Measurements from ENCODE around the gene UBAP1L. TPM values are rescaled to one million over a fixed set of nuclear protein-coding genes. Genes with fewer than 3 reads are reported as not detected.

The UBAP1L gene
- total RNA-seq, 1 experiment from 2014 or later: 3.0 TPM

DNA sequence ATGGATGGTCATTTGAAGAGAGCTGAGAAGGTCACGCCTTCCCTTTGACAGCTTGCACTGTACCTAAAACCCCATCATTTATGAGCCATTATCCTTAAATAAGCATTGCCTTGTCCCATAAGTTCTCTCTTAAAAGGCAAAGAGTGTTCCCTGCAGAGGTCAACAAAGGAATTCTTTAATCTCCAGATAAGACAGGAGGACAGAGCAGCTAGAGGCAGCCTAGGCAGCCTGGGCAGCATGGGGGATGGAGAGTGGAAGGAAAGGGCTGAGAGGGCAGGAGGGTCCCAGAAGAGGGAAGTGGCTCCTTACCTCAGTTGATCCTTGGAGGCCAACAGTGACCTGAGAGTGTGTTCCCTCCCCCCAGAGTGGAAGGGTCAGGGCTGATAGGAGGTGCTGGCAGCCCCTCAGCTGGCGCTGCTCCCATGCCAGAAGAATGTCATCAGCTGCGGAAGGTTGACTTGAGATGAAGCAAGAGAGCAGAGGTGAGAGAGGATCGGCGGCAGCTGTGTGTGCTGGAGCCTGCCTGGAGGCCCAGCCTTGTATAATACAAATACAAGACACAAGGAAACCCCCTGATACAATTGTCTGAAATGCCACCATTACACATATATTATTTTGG, 25.7 kb downstream of the UBAP1L start:
- Histone ChIP-seq H2BK15ac (ENCODE audit: low read depth, low read length) (no peak overlapping the region), H4K8ac (replicated peaks; ENCODE audit: insufficient read length, low read depth, low read length) (no peak overlapping the region), H3K14ac (ENCODE audit: insufficient read depth, low read length) (no peak overlapping the region; the same call in 1 of the 2 replicates), H3K56ac (ENCODE audit: insufficient read length, low read depth, low read length) (no peak overlapping the region), H3K79me2 (ENCODE audit: insufficient read depth, low read length) (no peaks in the 10 kb centered on the region), H2AK5ac (ENCODE audit: insufficient read length, low read length) (no peak overlapping the region), H4K20me1 (ENCODE audit: control insufficient read depth, insufficient read depth, insufficient read length) (no peaks in the 10 kb centered on the region), H3K23me2 (ENCODE audit: insufficient read length, low read depth, low read length, poor library complexity, severe bottlenecking) (no peaks in the 10 kb centered on the region), H3K27me3 (ENCODE audit: insufficient read depth, low read length) (no peaks in the 10 kb centered on the region), H3K27ac (ENCODE audit: insufficient read length, low read depth, low read length) (no peak overlapping the region), H4K5ac (ENCODE audit: insufficient read length, low read depth, low read length) (no peak overlapping the region), H3K4ac (ENCODE audit: low read depth, low read length) (no peak overlapping the region), H3K9me3 (ENCODE audit: control insufficient read depth, low read depth, low read length) (no peaks in the 10 kb centered on the region), H3K18ac (ENCODE audit: insufficient read length, low read depth, low read length) (no peak overlapping the region), H3K9ac (ENCODE audit: extremely low read depth, insufficient read length, low read length) (no peak overlapping the region), H2BK20ac (ENCODE audit: low read depth, low read length, poor library complexity, severe bottlenecking) (no peak overlapping the region), H3K4me2 (ENCODE audit: insufficient read depth, insufficient read length, low read length) (no peak overlapping the region), H3T11ph (ENCODE audit: low read length) (no peak overlapping the region), H3K23ac (ENCODE audit: insufficient read length, low read depth, low read length) (no peak overlapping the region), H2BK120ac (ENCODE audit: low read depth, low read length, poor library complexity, severe bottlenecking) (no peak overlapping the region), H2BK5ac (ENCODE audit: insufficient read length, low read length) (no peak overlapping the region), H3K4me1 (ENCODE audit: insufficient read depth, low read length) (peaks cover 3% of the 10 kb centered on the region; the same call in 1 of the 2 replicates), H3K79me1 (ENCODE audit: insufficient read depth, low read depth, low read length, poor library complexity, severe bottlenecking) (no peaks in the 10 kb centered on the region), H4K91ac (ENCODE audit: insufficient read length, low read depth, low read length) (no peak overlapping the region), H2AFZ (ENCODE audit: low read length) (no peak overlapping the region), H2BK12ac (ENCODE audit: insufficient read length, low read depth, low read length) (no peak overlapping the region)
- peaks cover 42 to 50% of the 10 kb centered on the region in 2 experiments for H3K4me1 Mint-ChIP-seq
- no peaks in the 10 kb centered on the region; a peak in 1 of 5 replicates for H3K9me3 Mint-ChIP-seq
- DNase-seq: no peak
- peaks cover 5% of the 10 kb centered on the region for H3K27me3 Mint-ChIP-seq (ENCODE audit: low read depth)
- H3K36me3 Mint-ChIP-seq (ENCODE audit: insufficient read depth in 1 of 3, low read depth in 3 of 3): no peaks in the 10 kb centered on the region
- TF ChIP-seq, protein P1, sequence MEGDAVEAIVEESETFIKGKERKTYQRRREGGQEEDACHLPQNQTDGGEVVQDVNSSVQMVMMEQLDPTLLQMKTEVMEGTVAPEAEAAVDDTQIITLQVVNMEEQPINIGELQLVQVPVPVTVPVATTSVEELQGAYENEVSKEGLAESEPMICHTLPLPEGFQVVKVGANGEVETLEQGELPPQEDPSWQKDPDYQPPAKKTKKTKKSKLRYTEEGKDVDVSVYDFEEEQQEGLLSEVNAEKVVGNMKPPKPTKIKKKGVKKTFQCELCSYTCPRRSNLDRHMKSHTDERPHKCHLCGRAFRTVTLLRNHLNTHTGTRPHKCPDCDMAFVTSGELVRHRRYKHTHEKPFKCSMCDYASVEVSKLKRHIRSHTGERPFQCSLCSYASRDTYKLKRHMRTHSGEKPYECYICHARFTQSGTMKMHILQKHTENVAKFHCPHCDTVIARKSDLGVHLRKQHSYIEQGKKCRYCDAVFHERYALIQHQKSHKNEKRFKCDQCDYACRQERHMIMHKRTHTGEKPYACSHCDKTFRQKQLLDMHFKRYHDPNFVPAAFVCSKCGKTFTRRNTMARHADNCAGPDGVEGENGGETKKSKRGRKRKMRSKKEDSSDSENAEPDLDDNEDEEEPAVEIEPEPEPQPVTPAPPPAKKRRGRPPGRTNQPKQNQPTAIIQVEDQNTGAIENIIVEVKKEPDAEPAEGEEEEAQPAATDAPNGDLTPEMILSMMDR (conservative IDR thresholded peaks at IDR 0.05): no peak
- WGBS (ENCODE audit: extremely low coverage, insufficient read length, low lambda C conversion rate): no CpG with 5 or more reads among the region's 5 CpGs
- no peak overlapping the region for H3K4me3 Mint-ChIP-seq
- no peak overlapping the region for H3K27ac Mint-ChIP-seq

Data from H9 (cell line).